Pons (tissue), 1 donor: ENCODE results near the gene PPOX.

Experiments used
- DNase-seq: peaks from one replicate; pipeline ENCODE4 v3.0.0-alpha.2; 2016; ENCODE audit warnings: low spot score

The PPOX gene

DNA sequence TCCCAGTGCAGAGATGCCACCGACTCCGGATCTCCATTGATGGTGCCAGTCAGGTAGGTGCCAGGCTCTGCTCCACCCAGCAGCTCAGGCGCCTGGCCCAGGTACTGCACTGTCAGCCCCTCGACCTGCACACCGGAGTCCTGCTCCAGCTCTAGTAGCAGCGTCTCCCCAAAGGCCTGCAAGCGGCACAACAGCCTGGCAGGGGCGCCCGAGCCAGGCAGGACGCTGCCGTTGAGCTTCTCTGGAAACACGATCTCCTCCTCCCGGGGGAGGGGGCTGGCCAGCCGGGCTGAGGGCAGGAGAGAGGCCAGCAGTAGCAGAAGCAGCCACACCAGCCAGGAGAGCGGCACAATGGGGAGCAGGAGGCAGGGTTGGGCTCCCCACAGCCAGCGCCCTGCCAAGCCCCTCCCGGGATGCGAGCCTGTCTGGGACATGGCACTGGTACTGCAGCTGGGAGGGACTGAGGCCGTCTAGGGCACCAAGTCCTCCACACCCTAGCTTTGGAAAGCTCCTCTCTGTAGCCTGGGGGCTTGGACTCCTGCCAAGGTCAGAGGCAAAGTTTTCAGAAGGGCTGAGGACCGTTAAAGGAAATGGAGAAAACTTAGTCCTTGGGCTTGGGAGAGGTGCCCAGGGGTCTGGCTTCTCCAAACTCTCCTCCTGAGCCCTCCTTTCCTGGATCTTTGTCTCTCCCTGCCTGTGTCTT is 32.1 kb downstream of the PPOX start:
- no peak for DNase-seq

DNA sequence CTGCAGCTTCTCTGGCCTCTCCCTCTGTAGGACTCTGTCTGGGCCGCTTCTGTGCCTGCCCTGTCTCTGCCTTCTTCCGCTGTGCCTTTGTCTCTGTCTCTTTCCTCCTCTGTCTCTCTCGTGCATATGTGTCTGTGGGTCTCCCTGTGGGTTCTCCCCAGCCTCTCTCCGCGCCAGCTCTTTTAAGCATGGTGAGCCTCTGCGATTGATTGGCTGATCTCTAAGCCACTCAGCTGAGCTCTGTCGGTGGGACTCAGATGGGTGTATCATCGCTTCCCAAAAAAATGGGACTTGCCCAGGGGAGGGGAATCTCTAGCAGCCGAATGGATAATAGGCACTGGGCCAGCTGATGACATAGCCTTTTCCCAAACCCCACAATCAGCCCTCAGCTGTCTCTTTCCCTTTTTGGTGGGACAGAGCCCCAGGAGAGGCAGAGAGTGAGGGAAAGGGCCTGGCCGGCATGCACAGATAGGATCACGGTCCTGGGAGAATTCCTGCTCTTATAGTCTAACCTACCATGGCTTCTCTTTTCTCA is 32.7 kb downstream of the PPOX start, which contains the start of gene ADAMTS4:
Gene ADAMTS4, minus strand, starts transcription at position 158 of the 535 bp plus-strand sequence. CDS start 427 bp downstream, outside the sequence.
- peak; percentile 98 for DNase-seq

DNA sequence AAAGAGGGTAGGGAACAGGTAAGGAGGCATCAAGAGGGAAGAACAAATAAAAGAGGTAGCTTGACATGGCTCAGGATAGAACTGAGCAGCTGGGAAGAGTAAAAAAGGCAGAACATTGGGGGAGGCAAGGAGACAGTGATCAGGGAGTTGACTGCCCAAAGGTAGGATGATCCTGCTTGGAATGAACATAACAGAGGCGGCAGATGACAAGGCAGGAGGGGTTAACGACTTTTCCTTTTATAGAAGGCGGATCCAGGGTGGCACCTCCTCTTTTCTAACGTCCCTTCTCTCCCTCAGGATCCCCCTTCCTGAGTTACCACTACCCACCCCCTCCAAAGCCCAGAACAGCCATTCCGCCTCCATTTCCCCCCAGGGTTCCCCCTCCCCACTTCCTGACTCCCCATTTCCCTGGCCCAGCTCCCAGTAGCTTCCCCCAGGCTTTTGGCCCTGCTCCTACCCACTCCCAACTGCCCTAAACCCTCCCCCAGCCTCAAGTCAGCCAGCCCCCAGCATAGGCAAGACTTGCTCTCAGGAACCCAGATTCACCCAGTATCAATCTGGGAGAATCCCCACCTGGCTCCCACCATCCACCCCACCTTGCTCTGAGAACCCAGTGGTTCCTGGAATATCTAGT is 33.4 kb downstream of the PPOX start:
- DNase-seq = peak; percentile 64

DNA sequence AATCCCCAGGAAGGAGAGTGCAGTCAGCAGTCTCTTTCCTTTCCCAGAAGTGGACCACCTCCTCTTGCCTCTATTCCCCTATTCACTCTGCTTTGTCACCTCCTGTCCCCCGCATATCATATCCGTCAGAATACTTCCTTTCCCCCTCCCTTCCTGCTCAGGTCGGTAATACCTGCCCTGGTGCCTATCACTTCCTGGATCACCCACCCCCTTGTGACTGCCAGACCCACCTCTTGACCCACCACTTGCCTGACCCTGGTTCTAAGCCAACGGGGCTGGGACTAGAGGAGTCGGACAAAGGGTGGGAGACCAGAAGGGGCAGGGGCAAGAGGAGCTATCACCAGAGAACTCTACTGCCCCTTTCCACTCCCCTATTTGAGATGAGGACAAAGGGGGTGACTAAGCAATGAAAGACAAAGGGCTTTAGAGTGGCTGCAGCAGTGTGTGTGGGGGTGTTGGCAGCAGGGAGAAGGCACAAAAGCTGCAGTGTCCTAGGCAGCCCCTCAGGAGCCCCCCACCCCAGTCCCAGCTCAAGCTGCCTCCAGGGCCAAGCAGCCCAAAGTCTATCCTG is 34.3 kb downstream of the PPOX start:
- DNase-seq = peak; percentile 97

DNA sequence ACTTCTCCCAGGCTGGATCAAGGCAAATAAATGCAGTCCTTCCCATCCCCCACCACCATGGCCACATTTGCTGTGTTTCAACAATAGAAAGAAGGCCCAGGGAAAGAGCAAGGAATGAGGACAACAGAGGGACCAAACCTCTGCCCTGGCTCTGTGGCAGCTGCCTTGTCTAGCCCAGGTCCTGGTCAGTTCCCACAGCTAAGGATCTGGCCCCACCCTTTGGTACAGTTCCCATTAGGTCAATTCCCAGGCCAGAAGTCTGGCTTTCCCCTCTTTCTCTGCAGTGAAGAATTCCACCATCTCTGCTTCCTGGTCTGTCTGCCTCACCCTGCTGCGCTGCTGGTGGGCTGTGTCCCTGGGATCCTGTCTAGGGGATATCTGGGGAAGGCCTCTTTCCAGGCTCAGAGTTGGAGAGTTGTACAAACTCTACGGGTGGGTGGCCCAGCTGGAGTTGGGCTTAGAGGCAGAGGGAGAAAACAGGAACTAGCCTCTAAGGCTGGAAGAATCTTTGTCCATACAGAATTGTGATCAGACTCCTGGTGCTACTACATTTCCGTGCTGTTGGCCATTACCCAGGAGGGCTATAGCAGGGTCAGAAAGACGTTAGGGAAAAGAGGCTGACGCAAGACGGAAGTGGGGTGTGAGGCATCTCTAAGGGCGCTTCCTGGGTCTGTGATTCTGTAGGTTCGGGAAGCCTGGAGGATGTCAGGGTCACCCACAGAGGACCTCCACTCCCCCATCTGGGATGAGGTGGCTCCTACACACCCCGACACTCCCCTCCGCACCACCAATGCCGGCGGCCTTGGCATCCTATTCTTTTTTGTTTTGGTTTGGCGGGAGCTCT is 35.0 kb downstream of the PPOX start:
- peak; percentile 73 for DNase-seq

DNA sequence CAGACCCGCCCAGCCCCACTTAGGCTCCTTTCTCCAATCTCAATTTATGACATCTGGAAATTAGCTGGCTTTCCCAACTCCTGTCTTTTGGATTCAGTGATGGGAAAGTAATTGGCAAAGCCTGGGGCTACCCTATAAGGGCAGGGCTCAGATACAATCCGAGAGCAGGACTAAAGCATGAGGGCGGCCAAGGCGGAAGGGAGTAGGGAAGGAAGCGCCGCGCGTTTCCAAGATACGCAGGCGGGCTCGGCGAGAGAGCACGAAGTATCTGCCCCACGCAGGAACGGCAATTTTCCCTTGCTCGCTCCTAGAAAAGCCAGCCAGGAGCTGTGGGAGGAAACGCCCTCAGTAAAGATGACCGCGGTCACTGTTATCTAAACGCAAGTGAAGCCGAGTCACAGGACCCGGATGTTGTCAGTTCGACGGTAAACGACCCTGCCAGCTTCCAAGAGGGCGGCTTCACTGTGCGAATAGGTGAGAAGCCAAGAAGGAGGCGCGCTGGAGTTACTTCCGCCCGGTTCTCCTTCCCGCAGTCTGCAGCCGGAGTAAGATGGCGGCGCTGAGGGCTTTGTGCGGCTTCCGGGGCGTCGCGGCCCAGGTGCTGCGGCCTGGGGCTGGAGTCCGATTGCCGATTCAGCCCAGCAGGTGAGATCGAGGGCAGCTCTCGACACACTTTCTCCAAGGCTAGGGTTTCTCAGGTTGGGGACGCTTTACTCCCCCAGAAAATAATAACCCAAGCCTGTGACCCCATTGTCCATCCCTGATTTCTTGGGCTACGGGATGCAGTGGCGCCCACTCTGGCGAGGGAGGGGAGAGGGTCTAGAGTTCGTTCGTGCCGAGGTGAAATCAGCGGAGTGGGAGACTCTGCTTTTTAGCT is 35.8 kb downstream of the PPOX start, which contains the start of gene NDUFS2:
Gene NDUFS2, plus strand, starts transcription at position 532 of the 877 bp plus-strand sequence. Its CDS starts 19 bp downstream, at position 551.
- DNase-seq = peak; percentile 100

DNA sequence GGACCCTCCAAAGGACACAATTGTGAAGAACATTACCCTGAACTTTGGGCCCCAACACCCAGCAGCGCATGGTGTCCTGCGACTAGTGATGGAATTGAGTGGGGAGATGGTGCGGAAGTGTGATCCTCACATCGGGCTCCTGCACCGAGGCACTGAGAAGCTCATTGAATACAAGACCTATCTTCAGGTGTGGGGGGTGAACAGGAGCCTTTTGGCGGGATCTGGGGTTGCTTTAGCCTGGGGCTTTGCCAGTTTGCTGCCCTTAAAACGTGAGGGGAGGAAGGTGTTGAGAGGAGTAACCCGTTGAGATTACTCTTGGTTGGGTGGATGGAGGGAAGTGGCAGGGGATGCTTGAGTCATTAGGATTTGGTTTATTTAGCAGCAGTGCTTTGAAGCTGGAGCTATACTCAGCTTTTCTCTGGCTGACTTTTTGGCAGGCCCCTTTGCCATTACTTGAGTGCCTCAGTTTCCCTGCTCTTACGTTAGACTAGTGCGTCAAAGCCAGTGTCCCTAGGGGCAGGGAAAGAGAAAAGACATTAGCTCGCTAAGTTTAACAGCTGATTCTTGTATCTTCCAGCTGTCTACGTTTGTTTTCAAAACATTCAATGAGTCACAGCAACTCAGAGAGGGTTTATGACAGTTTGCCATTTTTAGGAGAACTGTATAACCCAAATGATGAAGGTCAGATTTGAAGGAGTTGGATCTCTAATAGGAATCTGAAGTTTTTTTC is 40.4 kb downstream of the PPOX start:
- no peak for DNase-seq

DNA sequence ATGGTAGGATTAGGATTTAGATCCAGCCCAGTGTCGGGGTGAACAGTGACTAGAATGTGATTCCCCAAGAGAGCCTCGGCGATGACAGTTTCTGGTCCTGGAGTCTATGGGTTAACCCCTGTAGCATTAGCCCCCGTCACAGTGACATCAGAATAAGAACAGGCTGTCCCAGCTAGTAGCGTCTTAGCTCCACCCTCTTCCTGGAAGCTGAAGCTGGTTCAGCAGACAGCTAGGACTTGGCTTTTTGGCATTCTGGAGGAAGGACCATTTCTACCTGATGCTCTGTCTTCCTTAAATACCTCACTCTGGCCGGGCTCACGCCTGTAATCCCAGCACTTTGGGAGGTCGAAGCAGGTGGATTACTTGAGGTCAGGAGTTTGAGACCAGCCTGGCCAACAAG is 40.9 kb downstream of the PPOX start:
- no peak for DNase-seq

DNA sequence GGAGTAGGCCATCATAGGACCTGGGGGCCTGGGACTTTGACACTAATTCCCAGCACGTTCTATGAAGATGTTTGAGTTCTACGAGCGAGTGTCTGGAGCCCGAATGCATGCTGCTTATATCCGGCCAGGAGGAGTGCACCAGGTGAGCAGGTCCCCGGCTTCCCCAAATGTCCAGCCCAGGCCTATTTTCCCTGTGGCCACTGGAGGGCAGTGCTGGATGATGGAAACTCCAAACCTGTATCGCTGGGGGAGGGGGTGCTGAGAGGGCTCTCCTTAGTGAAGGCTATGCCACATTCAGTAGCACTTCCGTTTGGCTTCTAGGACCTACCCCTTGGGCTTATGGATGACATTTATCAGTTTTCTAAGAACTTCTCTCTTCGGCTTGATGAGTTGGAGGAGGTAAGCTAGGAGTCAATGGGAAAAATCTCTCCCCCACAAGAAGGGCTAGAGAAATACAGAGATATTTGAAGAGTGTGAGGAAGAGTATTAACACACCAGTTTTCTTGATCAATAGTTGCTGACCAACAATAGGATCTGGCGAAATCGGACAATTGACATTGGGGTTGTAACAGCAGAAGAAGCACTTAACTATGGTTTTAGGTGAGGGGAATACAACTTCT is 43.7 kb downstream of the PPOX start:
- DNase-seq = peak; percentile 78

DNA sequence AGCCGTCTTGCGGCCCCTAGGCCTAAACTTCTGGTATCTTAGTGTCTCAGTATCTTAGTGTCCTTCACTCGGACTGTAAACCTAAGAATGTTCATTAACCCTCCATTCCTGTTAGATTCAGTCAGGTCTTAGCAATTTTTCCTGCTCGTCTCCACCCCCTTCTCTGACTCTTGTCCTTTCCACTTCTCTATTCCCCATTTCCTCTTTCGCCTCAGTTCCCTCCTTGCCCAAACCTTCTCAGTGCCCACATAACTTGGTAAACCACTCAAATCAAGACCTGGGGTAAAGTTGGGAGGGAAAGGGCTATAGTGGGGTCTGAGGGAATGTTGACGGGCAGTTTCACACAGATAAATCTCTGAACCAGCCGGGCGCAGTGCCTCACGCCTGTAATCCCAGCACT is 48.1 kb downstream of the PPOX start:
- peak; percentile 58 for DNase-seq

DNA sequence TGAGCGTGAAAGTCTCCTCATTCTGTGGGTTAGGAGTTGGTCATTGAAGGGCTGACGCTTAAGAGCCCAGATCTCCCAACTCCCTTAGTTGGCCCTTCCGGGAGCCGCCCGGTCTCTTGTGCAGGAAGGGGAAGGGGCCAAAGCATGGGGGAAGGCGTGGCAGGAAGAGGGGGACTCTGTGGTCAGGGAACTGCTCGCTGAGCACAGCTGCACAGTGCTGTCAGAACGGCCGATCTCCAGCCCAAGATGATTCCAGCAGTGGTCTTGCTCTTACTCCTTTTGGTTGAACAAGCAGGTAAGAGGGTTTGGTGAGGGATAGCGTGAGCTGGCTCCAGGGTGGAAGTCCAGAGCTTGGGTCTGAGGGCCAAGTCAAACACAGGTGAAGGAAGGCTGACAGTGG is 48.9 kb downstream of the PPOX start, which contains the start of gene FCER1G:
Gene FCER1G, plus strand, starts transcription at position 220 of the 400 bp plus-strand sequence. Its CDS starts 27 bp downstream, at position 247.
- no peak for DNase-seq

DNA sequence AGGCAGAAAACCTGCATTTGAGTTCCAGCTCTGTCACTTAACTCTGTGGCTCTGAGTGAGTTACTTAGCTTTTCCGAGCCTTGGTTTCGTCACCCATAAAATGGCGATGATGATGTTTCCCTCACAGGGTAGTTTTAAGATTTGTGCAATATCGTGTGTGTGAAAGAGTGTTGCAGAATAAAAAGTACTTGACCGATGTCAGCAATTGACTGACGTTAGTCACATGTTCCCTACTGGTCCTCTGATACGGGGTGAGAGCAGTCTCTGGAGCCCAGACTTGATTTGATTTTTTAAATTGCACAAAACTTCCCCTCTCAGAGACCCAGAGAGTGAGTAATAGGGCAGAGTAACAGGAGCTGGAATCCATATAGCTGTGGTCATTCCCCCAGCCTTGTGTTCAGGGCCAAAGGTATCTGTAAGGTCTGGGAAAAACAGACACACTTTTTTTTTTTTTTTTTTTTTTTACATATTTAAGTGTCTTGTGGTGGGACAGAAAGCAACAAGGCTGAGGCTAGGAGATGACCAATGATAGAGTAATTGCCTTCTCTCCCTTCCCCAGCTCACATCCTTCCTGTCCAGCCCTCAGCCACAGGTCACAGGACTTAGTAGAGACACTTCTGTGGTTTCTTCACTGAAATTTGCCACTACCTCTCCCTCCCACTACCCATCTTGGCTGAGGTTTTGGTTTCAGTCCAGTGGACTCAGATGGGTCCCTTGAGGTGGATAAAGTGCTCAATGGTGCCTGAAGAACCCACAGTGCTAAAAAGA is 50.9 kb downstream of the PPOX start:
- DNase-seq = peak; percentile 57

DNA sequence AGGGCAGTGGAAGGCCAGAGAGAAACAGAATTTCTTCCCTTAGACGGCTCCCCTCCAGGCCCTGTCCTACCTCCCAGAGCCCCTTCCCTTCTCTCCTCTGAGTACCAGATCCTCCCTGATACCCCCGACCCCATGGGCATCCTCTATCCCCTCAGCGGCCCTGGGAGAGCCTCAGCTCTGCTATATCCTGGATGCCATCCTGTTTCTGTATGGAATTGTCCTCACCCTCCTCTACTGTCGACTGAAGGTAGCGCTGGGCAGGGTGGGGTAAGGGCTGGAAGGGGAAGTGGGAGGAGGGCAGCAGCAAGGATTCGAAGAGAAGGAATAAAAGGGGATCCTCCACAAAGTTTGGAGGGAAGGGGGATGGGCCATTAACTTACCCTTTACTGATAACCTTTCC is 51.6 kb downstream of the PPOX start:
- DNase-seq = no peak

DNA sequence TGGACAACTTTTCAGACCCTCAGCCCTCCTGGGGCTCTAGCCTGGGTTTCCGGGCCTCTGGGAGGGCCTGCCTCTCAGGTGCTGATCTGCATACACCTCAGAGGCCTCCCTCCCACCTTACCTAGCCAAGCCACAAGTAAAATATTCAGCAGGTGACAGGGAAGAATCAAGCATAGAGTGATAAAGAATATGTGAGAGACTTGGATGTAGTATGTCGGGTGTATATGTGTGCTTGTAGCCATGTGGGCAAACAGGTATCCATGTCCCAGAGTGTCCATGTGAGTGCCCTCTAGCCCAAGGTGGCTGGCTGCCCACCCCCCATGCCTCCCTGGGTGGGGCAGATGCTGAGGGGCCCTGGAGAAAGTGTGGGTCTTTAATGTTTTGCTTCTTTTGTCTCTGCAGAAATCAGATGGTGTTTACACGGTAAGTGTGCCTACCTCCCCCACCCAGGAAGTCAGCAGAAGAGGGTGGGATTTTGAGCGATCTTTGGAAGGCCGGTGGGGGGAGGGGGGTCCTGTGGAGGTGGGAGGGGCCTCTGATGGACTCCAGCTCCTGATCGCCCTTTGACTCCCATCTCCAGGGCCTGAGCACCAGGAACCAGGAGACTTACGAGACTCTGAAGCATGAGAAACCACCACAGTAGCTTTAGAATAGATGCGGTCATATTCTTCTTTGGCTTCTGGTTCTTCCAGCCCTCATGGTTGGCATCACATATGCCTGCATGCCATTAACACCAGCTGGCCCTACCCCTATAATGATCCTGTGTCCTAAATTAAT is 52.3 kb downstream of the PPOX start:
- DNase-seq = no peak

DNA sequence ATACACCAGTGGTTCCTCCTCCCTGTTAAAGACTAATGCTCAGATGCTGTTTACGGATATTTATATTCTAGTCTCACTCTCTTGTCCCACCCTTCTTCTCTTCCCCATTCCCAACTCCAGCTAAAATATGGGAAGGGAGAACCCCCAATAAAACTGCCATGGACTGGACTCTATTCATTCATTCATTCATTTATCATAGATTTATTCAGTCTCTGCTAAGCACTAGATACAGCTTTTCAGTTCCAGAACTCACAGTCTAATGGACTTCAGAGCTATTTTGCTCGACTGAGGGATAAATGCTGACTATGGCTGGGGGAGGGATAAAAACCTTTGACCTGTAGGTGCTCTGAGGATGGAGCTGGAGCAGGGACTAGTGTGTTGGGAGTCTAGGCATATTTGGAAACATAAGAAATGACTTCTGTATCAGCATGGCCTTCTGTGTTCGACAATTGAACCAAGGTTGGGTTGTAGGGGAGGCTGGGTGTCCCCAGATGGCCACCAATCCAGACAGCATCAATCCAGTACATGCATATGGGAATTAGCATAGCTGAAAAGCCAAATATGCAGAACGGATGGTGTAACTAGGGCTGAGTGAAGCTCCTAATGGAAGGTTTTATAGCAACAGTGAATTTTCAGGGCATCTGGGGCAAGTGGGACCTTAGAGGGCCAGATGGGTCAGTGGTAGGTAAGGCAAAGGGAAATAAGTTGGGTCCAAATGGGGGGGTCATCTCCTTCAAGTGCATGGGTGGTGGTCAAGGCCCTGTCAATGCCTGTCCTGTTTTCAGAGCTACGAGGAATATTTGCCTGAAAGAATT is 53.1 kb downstream of the PPOX start:
- no peak for DNase-seq

DNA sequence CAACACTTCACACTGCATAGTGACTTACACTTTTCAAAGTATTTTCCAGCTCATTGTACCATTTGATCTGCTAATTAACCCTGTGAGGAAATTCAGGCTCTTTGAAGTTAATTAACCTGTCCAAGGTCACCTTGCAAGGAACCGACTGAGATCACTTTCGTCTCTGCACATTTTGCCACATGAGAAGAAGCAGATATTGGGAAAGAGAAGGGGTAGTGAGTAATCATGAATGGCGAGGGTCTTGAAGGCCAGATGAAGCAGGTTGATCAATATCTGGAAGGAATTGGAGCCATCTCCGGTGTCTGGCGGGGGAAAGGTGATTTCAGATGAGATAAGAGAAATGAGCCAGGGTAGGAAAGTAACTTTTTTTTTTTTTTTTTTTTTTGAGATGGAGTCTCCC is 53.8 kb downstream of the PPOX start:
- DNase-seq = no peak
